K562 (cell line): Measurements from ENCODE around the gene SVIL. TPM values are rescaled to one million over a fixed set of nuclear protein-coding genes. Genes with fewer than 3 reads are reported as not detected.

ENCODE experiments used
- ATAC-seq: fragments of 200-7000 bp; cut with Tn5 transposase; 3 replicates; pipeline ENCODE4 v1.9.1; 2020; ENCODE audit warnings: moderate library complexity
- BruUV-seq: library from RNA; stranded (reverse); fragments of 400-500 nt; replicated peaks from 2 replicates; lab custom pipeline; 2021; lab: Mats Ljungman, UMichigan
- CTCF ChIA-PET: fragments of 300-600 bp; formaldehyde crosslinking; extraction: SDS; loops from one replicate; lab custom pipeline; 2021; ENCODE audit warnings: low intra/inter-chr PET ratio; lab: Yijun Ruan, JAX
- POLR2A ChIA-PET: fragments of 300-600, 350-650 bp; sonication (Branson Sonifier 250); formaldehyde crosslinking; extraction: SDS; loops from one replicate; lab custom pipeline; 2021; ENCODE audit warnings: antibody characterized with exemption, inconsistent platforms; lab: Yijun Ruan, JAX
- DNase-seq, 4 experiments: peaks; one replicate each; pipeline versions ENCODE4 v3.0.0 to v3.0.0-alpha.2; 2011 to 2018; ENCODE audit warnings: low spot score in 3 of 4, mixed read lengths in 3 of 4; ENCODE audit errors: extremely low read depth in 1 of 4
- FAIRE-seq: peaks from 2 replicates; lab custom pipeline; 2011; peaks lifted over from hg19 to GRCh38; lab: Jason Lieb, UNC
- H2AFZ ChIP-seq: 2 replicates; pipeline ENCODE4 v1.6.0; 2011; ENCODE audit warnings: low read depth, low read length, control low read depth, inconsistent platforms
- H3K27ac ChIP-seq: fragments of 200-600 bp; 3 replicates; pipeline ENCODE4 v1.8.0; 2011; ENCODE audit warnings: low read depth, mild to moderate bottlenecking, control low read depth, inconsistent platforms, low read length, moderate library complexity, mixed read lengths; ENCODE audit errors: extremely low read depth
- H3K27me3 ChIP-seq, 2 experiments: fragments of 300-600 bp in 1 of 2; 2 replicates in 1 of 2; 3 replicates in 1 of 2; pipeline versions ENCODE4 v1.6.0 to v1.8.0; 2011; ENCODE audit warnings: inconsistent platforms in 2 of 2, low read length in 2 of 2, mild to moderate bottlenecking in 1 of 2, mixed read lengths in 1 of 2, moderate library complexity in 1 of 2; ENCODE audit not compliant: control insufficient read depth in 2 of 2, insufficient read depth in 2 of 2
- H3K36me3 ChIP-seq: fragments of 300-600 bp; 3 replicates; pipeline ENCODE4 v1.8.0; 2011; ENCODE audit warnings: mild to moderate bottlenecking, low read length, inconsistent platforms; ENCODE audit not compliant: control insufficient read depth, insufficient read depth
- H3K4me1 ChIP-seq, 2 experiments: fragments of 200-600 bp in 1 of 2; replicated peaks in 1 of 2; 2 replicates in 1 of 2; 3 replicates in 1 of 2; pipeline versions ENCODE4 v1.5.1 to v1.8.0; 2011; ENCODE audit warnings: inconsistent platforms in 2 of 2, low read length in 2 of 2, mild to moderate bottlenecking in 1 of 2, mixed read lengths in 1 of 2, moderate library complexity in 1 of 2; ENCODE audit not compliant: control insufficient read depth in 2 of 2, insufficient read depth in 2 of 2
- H3K4me2 ChIP-seq: 2 replicates; pipeline ENCODE4 v1.6.1; 2011; ENCODE audit warnings: low read length, control low read depth, inconsistent platforms, mixed read lengths; ENCODE audit not compliant: insufficient read depth
- H3K4me3 ChIP-seq: fragments of 200-600 bp; sonication (generic), shearing (Covaris generic); 2 replicates; pipeline ENCODE4 v1.5.1; 2016; ENCODE audit warnings: control low read depth, inconsistent platforms
- H3K79me2 ChIP-seq: fragments of 200-600 bp; 3 replicates; pipeline ENCODE4 v1.8.0; 2011; ENCODE audit warnings: low read length, inconsistent platforms; ENCODE audit not compliant: control insufficient read depth, insufficient read depth
- H3K9ac ChIP-seq, 2 experiments: 2 replicates each; pipeline versions ENCODE4 v1.6.0 to v1.6.1; 2011; ENCODE audit warnings: low read depth in 2 of 2, low read length in 2 of 2, control low read depth in 1 of 2, inconsistent platforms in 1 of 2, mild to moderate bottlenecking in 1 of 2, mixed read lengths in 1 of 2; ENCODE audit not compliant: insufficient read depth in 1 of 2
- H3K9me1 ChIP-seq: one replicate; pipeline ENCODE4 v1.6.0; 2011; ENCODE audit warnings: inconsistent platforms, mild to moderate bottlenecking, low read length, moderate library complexity; ENCODE audit not compliant: control insufficient read depth, insufficient read depth
- H3K9me3 ChIP-seq: replicated peaks from 2 replicates; pipeline ENCODE4 v1.5.1; 2011; ENCODE audit warnings: low read depth, low read length, inconsistent platforms; ENCODE audit not compliant: control insufficient read depth, insufficient read depth
- H4K20me1 ChIP-seq: replicated peaks from 2 replicates; pipeline ENCODE4 v1.6.1; 2011; ENCODE audit warnings: low read length, inconsistent platforms, mixed read lengths; ENCODE audit not compliant: control insufficient read depth, insufficient read depth
- CBX2 ChIP-seq: fragments of 200-600 bp; sonication (generic); IDR thresholded peaks from one replicate; pipeline ENCODE4 v1.6.1; 2012; ENCODE audit warnings: mild to moderate bottlenecking, low read length, inconsistent platforms; ENCODE audit not compliant: insufficient read depth, poor library complexity, severe bottlenecking
- CREBBP ChIP-seq: IDR thresholded peaks from one replicate; pipeline ENCODE4 v1.6.1; 2012; ENCODE audit warnings: low read depth, mild to moderate bottlenecking, control low read depth, inconsistent platforms, low read length
- ETV5 ChIP-seq: sonication (generic); formaldehyde crosslinking; IDR thresholded peaks from 2 replicates; pipeline ENCODE4 v1.4.0; 2020; ENCODE audit warnings: low read depth, mild to moderate bottlenecking, missing genetic modification reagents
- HSF4 ChIP-seq: fragments of 250-450 bp; sonication (Bioruptor Pico); IDR thresholded peaks from 2 replicates; pipeline ENCODE4 v2.1.2; 2022; ENCODE audit warnings: mild to moderate bottlenecking, moderate library complexity, borderline replicate concordance
- KAT2B ChIP-seq: IDR thresholded peaks from one replicate; pipeline ENCODE4 v1.6.1; 2012; ENCODE audit warnings: low read depth, mild to moderate bottlenecking, control low read depth, inconsistent platforms, low read length, moderate library complexity
- KAT7 ChIP-seq: sonication (generic); formaldehyde crosslinking; IDR thresholded peaks from 2 replicates; pipeline ENCODE4 v1.8.0; 2022; ENCODE audit warnings: missing genetic modification reagents, mild to moderate bottlenecking, borderline replicate concordance
- KDM5B ChIP-seq: fragments of 200-600 bp; sonication (generic); IDR thresholded peaks from 2 replicates; pipeline ENCODE4 v1.6.1; 2012; ENCODE audit warnings: low read depth, mild to moderate bottlenecking, moderate library complexity, low read length, control low read depth, inconsistent platforms; ENCODE audit not compliant: insufficient replicate concordance
- POLR2AphosphoS2 ChIP-seq: IDR thresholded peaks from 2 replicates; pipeline ENCODE4 v1.6.1; 2012; ENCODE audit warnings: low read length, improper control_type of control experiment
- RAD21 ChIP-seq, 2 experiments: fragments of 250-450 bp in 1 of 2; fragments of 450-650 bp in 1 of 2; sonication (Bioruptor Pico) in 1 of 2; formaldehyde crosslinking in 1 of 2; IDR thresholded peaks in 1 of 2; conservative IDR thresholded peaks in 1 of 2; 2 replicates each; pipeline versions ENCODE4 v1.4.0 to v1.8.0; 2020 to 2022; ENCODE audit warnings: mild to moderate bottlenecking in 2 of 2, moderate library complexity in 1 of 2
- TRIM28 ChIP-seq: fragments of 450-650 bp; IDR thresholded peaks from 2 replicates; pipeline ENCODE4 v1.6.1; 2017
- ZNF444 ChIP-seq: fragments of 250-450 bp; sonication (Bioruptor Pico); IDR thresholded peaks from 2 replicates; pipeline ENCODE4 v1.4.0; 2020; ENCODE audit warnings: mild to moderate bottlenecking, moderate library complexity
- WGBS: fragments of 100-300 bp; shearing (Covaris generic); methylation state at CpG from one replicate; pipeline ENCODE4 v1.1.6; 2016; ENCODE audit warnings: low coverage, mixed read lengths; ENCODE audit not compliant: insufficient coverage; ENCODE audit errors: missing lambda C conversion rate; 5-methylcytosine and 5-hydroxymethylcytosine counted together
- in situ Hi-C: fragments of 300-500 bp; cut with MboI; formaldehyde crosslinking; loops from 4 replicates; pipeline ENCODE4 v1.15.0; 2018; ENCODE audit warnings: inconsistent platforms, mixed read lengths
- intact Hi-C: fragments of 100-400 bp; cut with micrococcal nuclease; formaldehyde crosslinking; loops from 2 replicates; pipeline ENCODE4 v1.14.2; 2022
- polyA plus RNA-seq, 8 experiments: library from polyadenylated mRNA; depleted of rRNA in 4 of 8; stranded (reverse) in 5 of 8; unstranded in 3 of 8; fragments of >200 nt; fragmentation: Nextera tagmentation in 2 of 8; fragmentation: Illumina TruSeq in 1 of 8; extraction: Ambion mirVana in 2 of 8; extraction: Trizol in 1 of 8; gene quantifications; 2 replicates each; pipeline versions ENCODE4 v1.2.1 to v1.2.3, GENCODE V29; 2011 to 2014; ENCODE audit warnings: inconsistent platforms in 1 of 8, missing spikeins in 1 of 8
- total RNA-seq, 7 experiments: library from RNA; depleted of rRNA in 6 of 7; stranded (reverse); fragments of >200 nt in 6 of 7; fragmentation: Illumina TruSeq in 2 of 7; extraction: Trizol in 2 of 7; gene quantifications; 2 replicates each; pipeline versions ENCODE4 v1.2.1 to v1.2.3, GENCODE V29; 2011 to 2021; ENCODE audit warnings: low replicate concordance in 1 of 7
- TF ChIP-seq, protein P1 (sequence below): sonication (generic); formaldehyde crosslinking; IDR thresholded peaks from 2 replicates; pipeline ENCODE4 v1.8.1; 2023; ENCODE audit warnings: mild to moderate bottlenecking, missing genetic modification reagents
- TF ChIP-seq, protein P2 (sequence below), 3 experiments: fragments of 200-800 bp in 1 of 3; sonication (Bioruptor generic) in 1 of 3; sonication (generic) in 1 of 3; formaldehyde crosslinking in 1 of 3; IDR thresholded peaks; 2 replicates each; pipeline versions ENCODE4 v1.6.1 to v1.8.0; 2016 to 2022; ENCODE audit warnings: mild to moderate bottlenecking in 2 of 3, missing compliant biosample characterization in 2 of 3, missing genetic modification characterization in 2 of 3, missing genetic modification reagents in 1 of 3

SVIL gene
- total and polyA plus RNA-seq, 9 of the 15 experiments (the other 6 are each of a cell fraction or from before 2014, with no cell fraction given), result under 0.01 to 0.18 (median 0.05) TPM; not detected in 3

DNA sequence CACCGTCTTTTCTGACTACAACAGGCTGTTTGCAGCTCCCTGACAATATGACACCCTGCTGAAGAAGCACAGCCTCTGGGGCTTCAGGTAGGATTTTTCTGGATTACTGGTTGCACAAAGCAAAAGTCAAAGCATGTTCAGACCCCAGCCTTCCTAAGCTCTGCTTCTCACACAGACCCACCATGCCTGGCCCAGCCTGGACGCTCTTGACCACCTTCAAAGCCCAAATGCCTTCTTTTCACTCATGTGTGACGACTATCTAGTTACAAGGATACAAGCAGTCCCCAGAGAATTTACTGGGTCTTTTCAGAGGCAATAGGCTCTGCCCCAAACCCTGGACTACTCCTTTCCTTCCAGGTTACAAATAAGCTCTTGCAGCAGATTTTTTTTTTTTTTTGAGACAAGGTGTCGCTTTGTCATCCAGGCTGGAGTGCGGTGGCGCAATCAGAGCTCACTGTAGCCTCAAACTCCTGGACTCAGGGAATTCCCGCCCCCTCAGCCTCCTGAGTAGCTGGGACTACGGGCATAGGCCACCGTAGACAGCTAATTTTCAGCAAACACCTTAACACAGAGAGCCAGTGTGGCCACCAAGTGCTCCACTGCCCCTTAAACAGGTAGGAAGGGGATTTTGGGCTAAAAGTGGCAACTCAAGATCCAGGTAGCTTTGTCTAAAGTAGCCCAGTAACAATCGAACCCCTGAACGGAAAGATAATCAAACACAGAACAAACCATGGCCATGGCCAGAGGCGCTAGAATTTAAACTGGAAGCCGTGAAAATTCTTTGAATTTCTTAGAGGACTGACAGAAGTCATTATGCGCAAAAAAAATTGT is 16.2 kb downstream of the SVIL start:
- Histone ChIP-seq H3K9ac (no peak overlapping the region), H2AFZ (no peak overlapping the region), H3K27ac (no peak overlapping the region), H3K9me3 (no peaks in the 10 kb centered on the region), H3K9me1 (no peaks in the 10 kb centered on the region), H3K79me2 (no peaks in the 10 kb centered on the region), H3K4me2 (no peak overlapping the region), H3K4me1 (no peaks in the 10 kb centered on the region), H4K20me1 (no peaks in the 10 kb centered on the region; the same call in 1 of the 2 replicates), H3K36me3 (no peaks in the 10 kb centered on the region), H3K4me3 (no peak overlapping the region), H3K27me3 (peaks cover 6 to 12% of the 10 kb centered on the region in 2 experiments; a peak in 3 of 5 replicates)
- ChIA-PET POLR2A (interaction anchor here (0.6 to 0.9 kb wide), 2 partner anchors 11 to 203 kb away, joined by 3 read pairs; no protein-coding TSS in a partner anchor), CTCF (interaction anchor here (0.7 kb wide), 1 partner anchor 708 kb away, joined by 6 read pairs; no protein-coding TSS in a partner anchor)
- no TSS peak for BruUV-seq
- no peak for ATAC-seq
- DNase-seq, result no peak
- in situ Hi-C loops, result no loop called here
- TF ChIP-seq, protein P1, sequence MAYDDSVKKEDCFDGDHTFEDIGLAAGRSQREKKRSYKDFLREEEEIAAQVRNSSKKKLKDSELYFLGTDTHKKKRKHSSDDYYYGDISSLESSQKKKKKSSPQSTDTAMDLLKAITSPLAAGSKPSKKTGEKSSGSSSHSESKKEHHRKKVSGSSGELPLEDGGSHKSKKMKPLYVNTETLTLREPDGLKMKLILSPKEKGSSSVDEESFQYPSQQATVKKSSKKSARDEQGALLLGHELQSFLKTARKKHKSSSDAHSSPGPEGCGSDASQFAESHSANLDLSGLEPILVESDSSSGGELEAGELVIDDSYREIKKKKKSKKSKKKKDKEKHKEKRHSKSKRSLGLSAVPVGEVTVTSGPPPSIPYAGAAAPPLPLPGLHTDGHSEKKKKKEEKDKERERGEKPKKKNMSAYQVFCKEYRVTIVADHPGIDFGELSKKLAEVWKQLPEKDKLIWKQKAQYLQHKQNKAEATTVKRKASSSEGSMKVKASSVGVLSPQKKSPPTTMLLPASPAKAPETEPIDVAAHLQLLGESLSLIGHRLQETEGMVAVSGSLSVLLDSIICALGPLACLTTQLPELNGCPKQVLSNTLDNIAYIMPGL (CRISPR knock-in tag), result no peak
- TF ChIP-seq POLR2AphosphoS2, result no peak
- no peak for TF ChIP-seq CREBBP
- no peak for TF ChIP-seq ETV5 (CRISPR knock-in tag)
- no peak for TF ChIP-seq KAT7 (CRISPR knock-in tag)
- TF ChIP-seq, protein P2, sequence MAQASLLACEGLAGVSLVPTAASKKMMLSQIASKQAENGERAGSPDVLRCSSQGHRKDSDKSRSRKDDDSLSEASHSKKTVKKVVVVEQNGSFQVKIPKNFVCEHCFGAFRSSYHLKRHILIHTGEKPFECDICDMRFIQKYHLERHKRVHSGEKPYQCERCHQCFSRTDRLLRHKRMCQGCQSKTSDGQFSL (CRISPR knock-in tag; IDR thresholded peaks at IDR 0.05), result no peak
- TF ChIP-seq, protein P2 (tag; IDR thresholded peaks at IDR 0.05), result no peak
- TF ChIP-seq RAD21 (CRISPR knock-in tag; conservative IDR thresholded peaks at IDR 0.05 in 1 of 2, IDR thresholded peaks at IDR 0.05 in 1 of 2), result no peak
- no peak for TF ChIP-seq TRIM28
- TF ChIP-seq ZNF444, result no peak
- no peak for TF ChIP-seq KAT2B
- TF ChIP-seq CBX2, result no peak
- no peak for TF ChIP-seq KDM5B
- no peak for TF ChIP-seq HSF4
- intact Hi-C loops, result no loop called here
- WGBS, result 0% methylated on average over 10 of the region's 14 CpGs
- no peak for FAIRE-seq
